Breast epithelium (tissue), 3 donors: ENCODE data around the gene TMEM253.

ENCODE experiments used
- POLR2A ChIP-seq: fragments of 450-650 bp; IDR thresholded peaks from one replicate; pipeline ENCODE4 v1.6.1; 2016; ENCODE audit warnings: antibody characterized with exemption, mild to moderate bottlenecking, moderate library complexity
- TF ChIP-seq, protein P1 (sequence below), 3 donors: fragments of 450-650 bp; IDR thresholded peaks; one replicate each; pipeline ENCODE4 v1.5.1; 2016 to 2017; ENCODE audit warnings: antibody characterized with exemption in 3 of 3, mild to moderate bottlenecking in 3 of 3, moderate library complexity in 3 of 3

DNA sequence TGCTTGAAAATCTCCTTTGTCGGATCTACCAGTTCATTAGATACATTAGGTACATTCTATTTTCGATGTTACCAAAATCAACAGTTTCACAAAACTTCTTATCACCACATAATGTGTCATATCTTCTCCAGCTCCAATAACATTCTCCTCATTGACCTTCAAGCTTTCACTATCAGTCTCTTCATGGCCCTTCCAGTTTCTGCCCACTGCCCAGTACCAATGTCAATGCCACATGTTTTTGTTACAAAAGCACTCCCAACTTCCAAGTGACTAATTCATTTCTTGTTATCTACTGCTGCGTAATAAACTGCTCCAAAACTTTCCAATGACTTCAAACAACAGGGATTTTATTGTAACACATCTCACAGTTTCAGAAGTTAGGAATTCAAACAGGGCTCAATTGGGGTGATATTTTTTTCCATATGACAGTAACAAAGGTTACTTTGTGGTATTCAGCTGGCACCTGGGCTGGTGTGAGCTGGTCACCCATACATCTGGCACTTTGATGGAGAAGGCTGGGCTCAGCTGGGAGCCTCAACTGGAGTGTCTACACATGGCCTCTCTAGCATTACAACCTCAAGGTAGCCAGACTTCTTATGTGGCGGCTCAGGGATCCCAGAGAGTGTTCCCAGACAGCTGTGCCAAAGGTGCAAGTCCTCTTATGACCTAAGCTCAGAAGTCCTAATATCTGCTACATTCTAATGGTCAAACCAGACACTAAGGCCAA is 48.9 kb downstream of the TMEM253 start:
- TF ChIP-seq, protein P1, sequence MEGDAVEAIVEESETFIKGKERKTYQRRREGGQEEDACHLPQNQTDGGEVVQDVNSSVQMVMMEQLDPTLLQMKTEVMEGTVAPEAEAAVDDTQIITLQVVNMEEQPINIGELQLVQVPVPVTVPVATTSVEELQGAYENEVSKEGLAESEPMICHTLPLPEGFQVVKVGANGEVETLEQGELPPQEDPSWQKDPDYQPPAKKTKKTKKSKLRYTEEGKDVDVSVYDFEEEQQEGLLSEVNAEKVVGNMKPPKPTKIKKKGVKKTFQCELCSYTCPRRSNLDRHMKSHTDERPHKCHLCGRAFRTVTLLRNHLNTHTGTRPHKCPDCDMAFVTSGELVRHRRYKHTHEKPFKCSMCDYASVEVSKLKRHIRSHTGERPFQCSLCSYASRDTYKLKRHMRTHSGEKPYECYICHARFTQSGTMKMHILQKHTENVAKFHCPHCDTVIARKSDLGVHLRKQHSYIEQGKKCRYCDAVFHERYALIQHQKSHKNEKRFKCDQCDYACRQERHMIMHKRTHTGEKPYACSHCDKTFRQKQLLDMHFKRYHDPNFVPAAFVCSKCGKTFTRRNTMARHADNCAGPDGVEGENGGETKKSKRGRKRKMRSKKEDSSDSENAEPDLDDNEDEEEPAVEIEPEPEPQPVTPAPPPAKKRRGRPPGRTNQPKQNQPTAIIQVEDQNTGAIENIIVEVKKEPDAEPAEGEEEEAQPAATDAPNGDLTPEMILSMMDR (IDR thresholded peaks at IDR 0.05): no peak
- no peak for TF ChIP-seq POLR2A
